ENCODE data around the gene IFI44.

The IFI44 gene

GRCh38 chr1:78649628-78650027 lies at the start of gene IFI44:
Gene IFI44 (plus strand): TSS chr1:78649831. CDS start chr1:78650196, 365 bp downstream.
- peak; percentile 74 for DNase-seq (ENCODE audit: low spot score)

- no peak for DNase-seq (ENCODE audit: low spot score)
Measured at GRCh38 chr1:78601068-78601467, 48.6 kb upstream of the IFI44 start.

- peak; percentile 5 for DNase-seq (ENCODE audit: low spot score)
Measured at GRCh38 chr1:78603206-78603605, 46.4 kb upstream of the IFI44 start.

GRCh38 chr1:78604643-78605042 lies 45.0 kb upstream of the IFI44 start:
- DNase-seq (ENCODE audit: low spot score) = no peak

- no peak for DNase-seq (ENCODE audit: low spot score)
Measured at GRCh38 chr1:78606274-78606673, 43.4 kb upstream of the IFI44 start.

- peak; percentile 61 for DNase-seq (ENCODE audit: low spot score)
Measured at GRCh38 chr1:78607334-78607927, 42.2 kb upstream of the IFI44 start.

GRCh38 chr1:78607944-78608343 lies 41.7 kb upstream of the IFI44 start:
- DNase-seq (ENCODE audit: low spot score) = no peak

- peak; percentile 72 for DNase-seq (ENCODE audit: low spot score)
Measured at GRCh38 chr1:78617615-78618026, 32.0 kb upstream of the IFI44 start.

- no peak for DNase-seq (ENCODE audit: low spot score)
Measured at GRCh38 chr1:78619032-78619431, 30.6 kb upstream of the IFI44 start.

- no peak for DNase-seq (ENCODE audit: low spot score)
Measured at GRCh38 chr1:78619446-78619802, 30.2 kb upstream of the IFI44 start.

GRCh38 chr1:78619803-78620579 lies 29.6 kb upstream of the IFI44 start, which contains the start of gene IFI44L:
Gene IFI44L (plus strand): TSS chr1:78620448. CDS start chr1:78627916, 7,468 bp downstream.
- DNase-seq (ENCODE audit: low spot score) = peak; percentile 34

- DNase-seq (ENCODE audit: low spot score) = no peak
Measured at GRCh38 chr1:78620666-78621065, 29.0 kb upstream of the IFI44 start.

- DNase-seq (ENCODE audit: low spot score) = no peak
Measured at GRCh38 chr1:78622548-78622947, 27.1 kb upstream of the IFI44 start.

- no peak for DNase-seq (ENCODE audit: low spot score)
Measured at GRCh38 chr1:78624035-78624434, 25.6 kb upstream of the IFI44 start.

GRCh38 chr1:78627321-78627720 lies 22.3 kb upstream of the IFI44 start:
- no peak for DNase-seq (ENCODE audit: low spot score)

GRCh38 chr1:78630600-78630999 lies 19.0 kb upstream of the IFI44 start:
- DNase-seq (ENCODE audit: low spot score) = no peak

- no peak for DNase-seq (ENCODE audit: low spot score)
Measured at GRCh38 chr1:78633209-78633608, 16.4 kb upstream of the IFI44 start.

- DNase-seq (ENCODE audit: low spot score) = no peak
Measured at GRCh38 chr1:78640462-78640861, 9.2 kb upstream of the IFI44 start.

GRCh38 chr1:78641558-78641957 lies 8.1 kb upstream of the IFI44 start:
- DNase-seq (ENCODE audit: low spot score) = no peak

- DNase-seq (ENCODE audit: low spot score) = no peak
Measured at GRCh38 chr1:78645723-78646122, 3.9 kb upstream of the IFI44 start.

- DNase-seq (ENCODE audit: low spot score) = no peak
Measured at GRCh38 chr1:78647238-78647637, 2.4 kb upstream of the IFI44 start.

- DNase-seq (ENCODE audit: low spot score) = peak; percentile 12
Measured at GRCh38 chr1:78650114-78650660, 556 bp downstream of the IFI44 start.

GRCh38 chr1:78651241-78651640 lies 1.6 kb downstream of the IFI44 start:
- DNase-seq (ENCODE audit: low spot score) = no peak

Measured in GM03348 (cell line).